KMS-11 (cell line): Measurements from ENCODE around the gene BMAL1.

Experiments used
- H2AFZ ChIP-seq: fragments of 200-600 bp; sonication (generic); 2 replicates; pipeline ENCODE4 v1.6.1; 2016; ENCODE audit warnings: antibody characterized with exemption, mixed run types, low read depth
- H3K27ac ChIP-seq: fragments of 200-600 bp; sonication (generic); 2 replicates; pipeline ENCODE4 v1.6.1; 2016; ENCODE audit warnings: mild to moderate bottlenecking, mixed run types
- H3K27me3 ChIP-seq: fragments of 200-600 bp; sonication (generic); 2 replicates; pipeline ENCODE4 v1.6.1; 2017; ENCODE audit warnings: mild to moderate bottlenecking, low read depth, mixed run types, moderate library complexity; ENCODE audit not compliant: insufficient read depth
- H3K36me3 ChIP-seq: fragments of 200-600 bp; sonication (generic); 2 replicates; pipeline ENCODE4 v1.6.1; 2017; ENCODE audit warnings: mild to moderate bottlenecking, mixed run types; ENCODE audit not compliant: insufficient read depth
- H3K4me1 ChIP-seq: fragments of 200-600 bp; sonication (generic); 2 replicates; pipeline ENCODE4 v1.6.1; 2016; ENCODE audit warnings: mild to moderate bottlenecking, low read depth, mixed run types; ENCODE audit not compliant: poor library complexity, severe bottlenecking
- H3K4me2 ChIP-seq: fragments of 200-600 bp; sonication (generic); 2 replicates; pipeline ENCODE4 v1.7.0; 2016; ENCODE audit warnings: mild to moderate bottlenecking, mixed run types
- H3K4me3 ChIP-seq: fragments of 200-600 bp; sonication (generic); IDR thresholded peaks from 2 replicates; pipeline ENCODE4 v1.6.1; 2017; ENCODE audit warnings: low read depth, low read length, mixed read lengths; ENCODE audit not compliant: insufficient read depth
- H3K79me2 ChIP-seq: fragments of 200-600 bp; sonication (generic); 2 replicates; pipeline ENCODE4 v1.6.1; 2016; ENCODE audit warnings: low read depth, mixed run types; ENCODE audit not compliant: insufficient read depth
- H3K9ac ChIP-seq: fragments of 200-600 bp; sonication (generic); 2 replicates; pipeline ENCODE4 v1.6.1; 2016; ENCODE audit warnings: mild to moderate bottlenecking, mixed run types
- H4K20me1 ChIP-seq: fragments of 200-600 bp; sonication (generic); 2 replicates; pipeline ENCODE4 v1.6.1; 2016; ENCODE audit warnings: mild to moderate bottlenecking, mixed run types; ENCODE audit not compliant: insufficient read depth
- CTCF ChIP-seq: fragments of 200-600 bp; sonication (generic); conservative IDR thresholded peaks from 2 replicates; pipeline ENCODE4 v1.6.1; 2017; ENCODE audit warnings: low read depth, mild to moderate bottlenecking, antibody characterized with exemption, low read length, moderate library complexity, mixed read lengths

BMAL1 gene

GRCh38 chr11:13382751-13383150, 105.2 kb downstream of the BMAL1 start:
- Histone ChIP-seq H3K27me3 (no peaks in the 10 kb centered on the region), H3K27ac (no peak overlapping the region), H4K20me1 (no peaks in the 10 kb centered on the region)

GRCh38 chr11:13384908-13385640, 107.5 kb downstream of the BMAL1 start:
- Histone ChIP-seq H3K27ac (no peak overlapping the region), H3K4me1 (peaks cover 4% of the 10 kb centered on the region), H3K4me3 (no peak overlapping the region), H4K20me1 (no peaks in the 10 kb centered on the region), H3K9ac (no peak overlapping the region), H3K4me2 (no peak overlapping the region), H3K79me2 (no peaks in the 10 kb centered on the region), H3K27me3 (no peaks in the 10 kb centered on the region), H2AFZ (no peak overlapping the region), H3K36me3 (0 out of 2 replicates have a peak, but pooled peaks cover 6% of the 10 kb centered on the region)
- TF ChIP-seq CTCF, result peak; percentile 63

More at GRCh38 chr11:13382751-13383150, 105.2 kb downstream of the BMAL1 start:
- Histone ChIP-seq H3K36me3 (0 out of 2 replicates have a peak, but pooled peaks cover 3% of the 10 kb centered on the region), H3K79me2 (no peaks in the 10 kb centered on the region), H3K4me2 (no peak overlapping the region), H3K4me1 (peaks cover 2% of the 10 kb centered on the region), H3K9ac (no peak overlapping the region), H3K4me3 (no peak overlapping the region), H2AFZ (no peak overlapping the region)
- TF ChIP-seq CTCF, result no peak

GRCh38 chr11:13386567-13386966, 109.0 kb downstream of the BMAL1 start:
- no peak overlapping the region for H2AFZ ChIP-seq
- H3K4me3 ChIP-seq, result no peak overlapping the region
- H4K20me1 ChIP-seq, result no peaks in the 10 kb centered on the region
- H3K79me2 ChIP-seq, result no peaks in the 10 kb centered on the region
- TF ChIP-seq CTCF, result no peak
- H3K27me3 ChIP-seq, result no peaks in the 10 kb centered on the region
- no peak overlapping the region for H3K9ac ChIP-seq
- H3K4me2 ChIP-seq, result no peak overlapping the region
- H3K36me3 ChIP-seq, result 0 out of 2 replicates have a peak, but pooled peaks cover 6% of the 10 kb centered on the region
- H3K27ac ChIP-seq, result no peak overlapping the region
- peaks cover 4% of the 10 kb centered on the region for H3K4me1 ChIP-seq

GRCh38 chr11:13388741-13389140, 111.2 kb downstream of the BMAL1 start:
- Histone ChIP-seq H3K27me3 (no peaks in the 10 kb centered on the region), H2AFZ (no peak overlapping the region), H3K79me2 (no peaks in the 10 kb centered on the region), H3K4me3 (no peak overlapping the region), H3K4me1 (peaks cover 4% of the 10 kb centered on the region), H3K9ac (no peak overlapping the region), H4K20me1 (no peaks in the 10 kb centered on the region), H3K4me2 (no peak overlapping the region), H3K27ac (no peak overlapping the region), H3K36me3 (0 out of 2 replicates have a peak, but pooled peaks cover 6% of the 10 kb centered on the region)
- no peak for TF ChIP-seq CTCF
